T-helper 22 cell (primary cell): ENCODE data around the gene PSORS1C1.
"Not testable (repeated sequence)": the region's sequence is repeated elsewhere in the genome, so short reads cannot be mapped to it uniquely, and the experiment has no call there.

Source experiments
- DNase-seq: peaks from one replicate; pipeline ENCODE4 v3.0.0-alpha.2; 2020; ENCODE audit warnings: low read depth

Gene PSORS1C1

DNA sequence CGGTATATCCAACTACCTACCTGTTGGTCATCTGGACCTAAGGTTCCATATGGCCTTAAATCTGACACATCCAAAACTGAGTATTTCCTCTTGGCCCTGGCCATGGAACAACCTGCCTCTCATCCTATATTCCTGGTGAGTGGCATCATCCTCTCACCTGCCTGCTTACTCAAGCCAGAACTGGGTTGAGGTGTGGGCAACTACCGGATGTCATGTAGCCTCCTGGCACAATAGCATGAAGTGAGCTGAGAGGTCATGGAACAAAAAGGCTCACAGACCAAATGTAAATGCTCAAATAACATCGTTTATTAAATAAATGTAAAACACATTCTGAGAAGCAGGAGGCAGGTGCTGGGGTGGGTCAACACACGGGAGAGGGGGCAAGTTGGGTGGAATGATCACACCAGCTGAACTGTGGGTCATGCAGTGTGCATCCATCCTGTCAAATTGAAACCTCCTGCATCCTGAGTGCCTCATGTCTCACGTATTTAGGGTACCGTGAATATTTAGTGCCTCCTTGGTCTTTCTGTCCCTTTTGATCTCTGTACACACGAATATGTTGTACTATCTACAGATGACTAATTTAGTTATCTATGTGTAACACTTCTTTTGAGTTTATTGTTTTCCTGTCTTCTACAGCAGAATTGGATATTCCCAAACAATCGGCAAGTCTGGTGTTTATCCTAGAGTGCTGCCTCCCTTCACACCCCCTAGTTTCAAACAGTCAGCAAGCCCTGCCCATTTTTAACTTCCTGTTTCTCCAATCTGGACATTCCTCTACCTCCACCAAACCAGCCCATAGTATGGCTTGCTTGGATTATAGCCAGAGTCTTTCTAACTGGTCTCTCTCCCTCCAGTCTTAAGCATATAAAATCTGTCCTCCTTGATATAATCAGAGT lies 63.8 kb downstream of the PSORS1C1 start:
- no peak for DNase-seq

DNA sequence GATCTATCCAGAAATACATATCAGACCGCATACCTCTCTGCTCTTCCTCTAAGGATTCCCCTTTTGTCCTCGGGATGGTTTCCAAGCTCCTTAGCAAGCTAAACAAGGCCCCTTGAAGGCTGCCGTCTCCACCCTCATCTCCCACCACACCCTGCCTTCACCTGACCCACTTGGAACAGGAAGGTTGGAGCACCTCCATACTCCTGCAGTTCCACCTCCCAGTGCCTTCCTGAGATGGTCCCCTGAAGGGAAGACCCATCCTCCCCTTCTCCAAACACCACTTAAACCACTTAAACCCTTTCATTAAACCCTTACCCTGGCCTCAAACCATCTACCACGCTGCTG lies 64.4 kb downstream of the PSORS1C1 start:
- DNase-seq: no peak

DNA sequence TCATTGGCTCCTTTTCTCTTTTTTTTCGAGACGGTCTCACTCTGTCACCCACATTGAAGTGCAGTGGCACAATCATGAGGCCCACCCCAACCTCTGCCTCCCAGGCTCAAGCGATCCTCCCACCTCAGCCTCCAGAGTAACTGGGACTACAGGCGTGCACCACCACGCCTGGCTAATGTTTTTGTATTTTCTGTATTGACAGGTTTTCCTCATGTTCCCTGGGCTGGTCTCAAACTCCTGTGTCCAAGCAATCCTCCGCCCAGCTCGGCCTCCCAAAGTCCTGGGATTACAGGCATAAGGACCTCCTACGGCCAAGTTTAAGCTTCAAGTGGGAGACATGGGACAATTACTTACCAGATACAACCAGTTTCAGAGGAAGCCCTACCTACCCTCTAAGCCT lies 65.3 kb downstream of the PSORS1C1 start:
- DNase-seq: no peak

DNA sequence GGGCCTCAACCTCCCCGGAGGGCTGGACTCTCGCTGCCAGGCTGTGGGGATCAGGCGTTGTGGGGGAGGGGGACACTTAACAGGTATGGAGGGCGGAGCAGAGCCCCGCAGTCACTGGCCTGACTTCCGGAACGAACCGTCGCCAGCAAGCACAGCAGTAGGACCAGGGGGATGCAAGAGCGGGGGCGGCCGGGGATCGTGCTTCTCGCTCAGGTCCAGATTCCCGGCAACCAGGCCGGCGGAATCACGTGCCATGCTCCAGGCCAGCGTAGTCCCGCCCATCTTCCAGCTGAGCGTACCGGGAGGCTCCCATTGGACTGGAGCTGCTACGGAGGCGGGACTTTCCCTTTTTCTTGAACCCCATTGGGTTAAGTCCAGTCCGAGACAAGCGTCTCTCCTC lies 65.9 kb downstream of the PSORS1C1 start:
- peak; percentile 16 for DNase-seq

DNA sequence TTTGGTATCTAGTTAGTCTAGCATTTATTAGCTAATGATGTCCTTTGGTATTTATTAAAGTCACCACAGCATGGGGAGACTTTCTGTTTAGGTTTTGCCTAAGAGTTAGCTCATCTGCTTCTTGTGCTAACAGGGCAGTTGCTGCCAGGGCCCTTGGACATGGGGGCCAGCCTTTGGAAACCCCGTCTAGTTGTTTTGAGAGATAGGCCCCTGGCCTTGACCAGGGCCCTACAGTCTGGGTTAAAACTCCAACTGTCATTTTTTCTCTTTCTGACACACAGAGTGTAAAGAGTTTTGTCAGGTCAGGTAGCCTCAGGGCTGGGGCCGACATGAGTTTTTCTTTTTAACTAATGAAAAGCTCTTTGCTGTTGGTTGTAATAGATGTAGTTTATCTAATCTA lies 68.7 kb downstream of the PSORS1C1 start:
- DNase-seq: not testable (repeated sequence)

DNA sequence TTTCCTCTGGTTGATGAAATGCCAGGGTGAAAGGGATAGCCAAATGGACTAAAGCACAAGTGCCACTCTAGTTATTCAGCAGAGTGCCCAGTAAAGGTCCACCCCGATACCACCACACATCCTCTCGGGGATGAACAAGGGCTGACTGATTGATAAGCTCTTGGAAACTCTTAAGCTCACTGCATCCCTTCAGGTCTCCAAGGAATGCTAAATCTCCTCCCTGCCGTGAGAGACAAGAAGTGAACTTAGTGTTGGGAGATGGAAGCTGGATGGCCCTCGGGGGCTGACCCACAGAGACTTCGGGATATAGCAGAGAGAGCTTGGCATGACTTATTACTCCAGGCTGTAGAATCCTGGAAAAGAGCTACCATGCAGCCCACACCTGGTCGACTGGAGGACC lies 69.3 kb downstream of the PSORS1C1 start:
- DNase-seq: not testable (repeated sequence)

DNA sequence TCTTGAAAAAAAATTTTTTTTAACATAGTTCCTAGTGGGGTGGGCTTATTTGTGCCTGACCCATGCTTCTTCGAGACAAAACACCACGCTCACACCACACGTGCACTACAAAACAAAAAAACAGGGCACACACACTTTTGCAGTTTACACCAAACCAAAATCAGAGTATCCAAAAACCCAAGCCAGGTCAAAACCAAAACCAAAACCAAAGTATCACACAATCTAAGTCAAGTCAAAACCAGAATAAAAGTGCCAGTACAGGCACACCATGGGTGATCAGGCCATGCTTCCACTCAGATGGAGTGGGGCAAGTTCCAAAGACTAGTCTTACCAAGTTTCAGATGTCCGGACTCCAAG lies 71.1 kb downstream of the PSORS1C1 start:
- DNase-seq: not testable (repeated sequence)

DNA sequence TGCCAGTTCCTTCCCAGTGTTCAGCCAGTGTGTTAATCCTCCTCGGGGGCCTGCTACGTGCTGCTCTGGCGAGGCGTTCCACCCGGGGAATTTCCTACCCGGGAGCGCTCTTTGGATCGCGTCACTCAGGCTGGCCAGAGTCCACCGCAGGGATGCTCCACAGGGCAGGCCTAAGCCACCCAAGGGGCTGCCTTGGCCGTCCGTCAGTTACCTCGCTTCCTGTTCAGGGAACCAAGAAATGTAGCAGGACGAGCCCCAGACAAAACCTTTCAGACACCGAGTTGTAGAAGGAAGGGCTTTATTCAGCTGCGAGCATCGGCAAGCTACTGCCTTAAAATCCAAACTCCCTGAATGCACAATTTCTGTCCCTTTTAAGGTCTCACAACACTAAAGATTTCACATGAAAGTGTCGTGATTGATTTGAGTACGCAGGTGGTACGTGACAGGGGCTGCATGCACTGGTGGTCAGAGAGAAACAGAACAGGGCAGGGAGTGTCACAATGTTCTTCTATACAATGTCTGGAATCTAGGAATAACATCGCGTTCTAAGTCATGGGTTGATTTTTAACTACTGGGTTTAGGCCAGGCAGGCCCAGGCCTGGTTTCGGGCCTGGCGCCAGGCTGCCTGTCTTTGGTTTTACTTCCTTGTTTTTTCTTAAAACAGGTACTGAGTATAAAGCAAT lies 71.6 kb downstream of the PSORS1C1 start:
- no peak for DNase-seq

DNA sequence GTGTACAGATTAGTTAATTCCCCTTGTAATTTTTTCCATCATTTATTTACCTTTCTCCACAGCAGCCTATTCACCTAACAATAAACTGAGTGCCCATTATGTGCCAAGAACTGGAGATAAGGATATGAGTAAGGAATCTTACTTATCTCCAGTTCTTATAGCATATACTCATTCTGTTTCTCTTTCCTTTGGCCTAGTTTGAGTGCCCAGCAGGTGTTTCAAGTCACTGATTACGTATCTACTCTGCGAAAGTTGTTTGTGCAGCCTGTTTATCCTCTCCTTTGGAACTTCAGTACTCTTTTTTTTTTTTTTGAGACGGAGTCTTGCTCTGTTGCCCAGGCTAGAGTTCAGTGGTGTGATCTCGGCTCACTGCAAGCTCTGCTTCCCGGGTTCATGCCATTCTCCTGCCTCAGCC lies 73.2 kb downstream of the PSORS1C1 start:
- DNase-seq: no peak

DNA sequence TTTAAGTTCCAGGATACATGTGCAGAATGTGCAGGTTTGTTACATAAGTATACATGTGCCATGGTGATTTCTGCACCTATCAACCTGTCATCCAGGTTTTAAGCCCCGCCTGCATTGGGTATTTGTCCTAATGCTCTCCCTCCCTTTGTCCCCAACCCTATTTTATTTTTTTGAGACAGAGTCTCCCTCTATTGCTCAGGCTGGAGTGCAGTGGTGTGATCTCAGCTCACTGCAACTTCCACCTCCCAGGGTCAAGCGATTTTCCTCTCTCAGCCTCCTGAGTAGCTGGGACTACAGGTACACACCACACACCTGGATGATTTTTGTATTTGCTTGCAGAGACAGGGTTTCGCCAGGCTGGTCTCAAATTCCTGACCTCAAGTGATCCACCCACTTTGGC lies 74.6 kb downstream of the PSORS1C1 start:
- DNase-seq: not testable (repeated sequence)
